Hepatic stellate cell (primary cell): Measurements from ENCODE around the gene TBC1D12.
"Not testable (repeated sequence)": the region's sequence is repeated elsewhere in the genome, so short reads cannot be mapped to it uniquely, and the experiment has no call there.

Source experiments
- DNase-seq: peaks from one replicate; pipeline ENCODE4 v3.0.0; 2011; ENCODE audit warnings: low spot score

TBC1D12 gene

DNA sequence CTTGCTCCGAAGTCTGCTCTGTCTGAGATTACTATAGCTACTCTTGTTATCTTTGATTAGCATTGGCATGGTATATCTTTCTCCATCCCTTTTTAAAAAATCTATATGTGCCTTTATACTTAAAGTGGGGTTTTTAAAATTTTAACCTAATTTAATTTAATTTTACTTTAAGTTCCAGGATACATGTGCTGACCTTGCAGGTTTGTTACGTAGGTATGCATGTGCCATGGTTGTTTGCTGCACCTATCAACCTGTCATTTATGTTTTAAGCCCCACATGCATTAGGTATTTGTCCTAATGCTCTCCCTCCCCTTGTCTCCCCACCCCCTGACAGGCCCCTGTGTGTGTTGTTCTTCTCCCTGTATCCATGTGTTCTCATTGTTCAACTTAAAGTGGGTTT is 54.6 kb downstream of the TBC1D12 start:
- DNase-seq: no peak

DNA sequence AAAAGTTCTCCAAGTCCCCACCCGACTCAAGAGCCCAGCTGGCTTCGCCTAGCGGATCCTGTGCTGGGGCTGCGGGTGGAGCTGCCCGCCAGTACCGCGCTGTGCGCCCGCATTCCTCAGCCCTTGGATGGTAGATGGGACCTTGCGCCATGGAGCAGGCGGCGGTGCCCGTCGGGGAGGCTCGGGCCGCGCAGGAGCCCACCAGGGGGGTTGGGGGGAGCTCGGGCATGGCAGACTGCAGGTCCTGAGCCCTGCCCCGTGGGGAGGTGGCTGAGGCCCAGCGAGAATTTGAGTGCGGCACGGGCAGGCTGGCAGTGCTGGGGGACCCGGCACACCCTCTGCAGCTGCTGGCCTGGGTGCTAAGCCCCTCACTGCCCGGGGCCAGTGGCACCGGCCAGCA is 57.0 kb downstream of the TBC1D12 start:
- DNase-seq: no peak

DNA sequence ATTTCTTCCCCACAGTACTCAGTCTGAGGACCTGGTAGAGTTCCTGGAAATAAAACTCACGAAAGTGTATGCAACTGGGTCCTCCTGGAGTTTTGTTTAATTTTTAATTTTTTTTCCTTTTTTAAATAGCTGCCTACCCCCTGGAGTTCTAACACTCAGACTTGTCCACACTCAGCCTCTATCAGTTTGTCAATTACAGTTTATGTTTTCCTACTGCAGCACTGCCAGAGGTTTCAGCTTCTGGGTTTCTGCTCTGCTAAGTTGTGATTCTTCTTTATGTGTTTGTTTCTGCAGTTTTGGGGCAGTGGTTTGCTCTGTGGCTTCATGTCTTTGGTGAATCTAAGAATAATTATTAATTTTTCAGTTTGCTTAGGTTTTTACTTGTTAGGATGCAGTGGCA is 59.2 kb downstream of the TBC1D12 start:
- DNase-seq: no peak

DNA sequence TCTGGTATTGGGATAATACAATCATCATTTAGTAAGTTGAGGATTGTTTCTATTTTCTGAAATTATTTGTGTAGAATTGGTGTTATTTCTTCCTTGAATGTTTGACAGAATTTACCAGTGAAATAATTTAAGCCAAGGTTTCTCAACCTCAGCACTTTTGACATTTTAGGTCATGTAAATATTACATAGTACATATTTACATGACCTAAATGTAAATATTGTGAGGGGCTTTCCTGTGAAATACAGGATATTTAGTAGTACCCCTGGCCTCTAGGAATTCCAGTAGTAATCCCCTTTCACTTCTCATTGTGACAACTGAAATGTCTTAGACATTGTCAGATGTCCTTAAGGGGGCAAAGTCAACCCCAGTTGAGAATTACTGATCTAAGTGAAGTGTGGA is 59.8 kb downstream of the TBC1D12 start:
- DNase-seq: no peak

DNA sequence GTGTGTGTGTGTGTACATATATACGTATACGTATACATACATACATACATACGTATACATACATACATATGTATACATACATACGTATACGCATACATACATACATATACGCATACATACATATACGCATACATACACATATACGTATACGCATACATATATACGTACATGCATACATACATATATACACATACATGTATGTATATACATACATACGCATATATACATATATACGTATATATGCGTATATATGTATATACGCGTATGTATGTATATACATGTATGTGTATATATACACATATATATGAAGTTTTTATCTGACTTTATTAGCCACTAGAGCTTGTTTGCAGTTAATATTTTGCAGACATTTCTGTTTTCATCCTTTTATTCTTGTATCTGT is 63.3 kb downstream of the TBC1D12 start:
- no peak for DNase-seq

DNA sequence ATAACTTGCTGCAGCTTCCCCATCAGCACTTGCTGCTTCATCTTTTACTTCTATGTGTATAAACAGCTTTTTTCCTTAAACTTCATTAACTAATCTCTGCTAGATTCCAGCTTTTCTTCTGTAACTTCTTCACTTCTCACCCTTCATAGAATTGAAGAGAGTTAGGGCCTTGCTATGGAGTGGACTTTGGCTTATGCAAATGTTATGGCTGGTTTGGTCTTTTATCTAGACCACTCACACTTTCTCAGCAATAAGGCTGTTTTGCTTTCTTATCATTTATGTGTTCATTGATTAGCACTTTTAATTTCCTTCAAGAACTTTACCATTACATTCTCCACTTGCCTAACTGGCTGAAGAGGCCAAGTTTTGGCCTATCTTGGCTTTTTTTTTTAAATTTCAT is 79.1 kb downstream of the TBC1D12 start:
- no peak for DNase-seq

DNA sequence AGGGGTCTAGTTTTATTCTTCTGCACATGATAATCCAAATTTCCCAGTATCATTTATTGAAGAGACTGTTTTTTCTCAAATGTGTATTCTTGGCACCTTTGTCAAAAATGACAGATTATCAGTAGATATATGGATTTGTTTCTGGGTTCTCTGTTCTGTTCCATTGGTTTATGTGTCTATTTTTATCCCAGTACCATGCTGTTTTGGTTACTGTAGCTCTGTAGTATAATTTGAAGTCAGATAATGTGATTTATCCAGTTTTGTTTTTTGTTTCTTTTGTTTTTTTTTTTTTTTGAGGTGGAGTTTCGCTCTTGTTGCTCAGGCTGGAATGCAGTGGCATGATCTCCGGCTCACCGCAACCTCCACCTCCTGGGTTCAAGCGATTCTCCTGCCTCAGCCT is 81.6 kb downstream of the TBC1D12 start:
- no peak for DNase-seq

DNA sequence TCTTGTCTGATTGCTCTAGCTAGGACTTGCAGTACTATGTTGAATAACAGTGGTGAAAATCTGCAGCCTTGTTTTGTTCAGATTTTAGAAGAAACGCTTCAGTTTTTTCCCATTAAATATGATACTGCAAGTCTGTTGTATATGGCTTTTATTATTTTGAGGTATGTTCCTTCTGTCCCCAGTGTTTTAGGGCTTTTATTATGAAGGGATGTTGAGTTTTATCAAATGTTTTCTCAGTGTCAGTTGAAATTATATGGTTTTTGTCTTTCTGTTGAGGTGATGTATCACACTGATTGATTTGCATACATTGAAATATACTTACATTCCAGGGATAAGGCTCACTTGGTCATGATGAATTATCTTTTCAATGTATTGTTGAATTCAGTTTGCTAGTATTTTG is 82.8 kb downstream of the TBC1D12 start:
- DNase-seq: no peak

DNA sequence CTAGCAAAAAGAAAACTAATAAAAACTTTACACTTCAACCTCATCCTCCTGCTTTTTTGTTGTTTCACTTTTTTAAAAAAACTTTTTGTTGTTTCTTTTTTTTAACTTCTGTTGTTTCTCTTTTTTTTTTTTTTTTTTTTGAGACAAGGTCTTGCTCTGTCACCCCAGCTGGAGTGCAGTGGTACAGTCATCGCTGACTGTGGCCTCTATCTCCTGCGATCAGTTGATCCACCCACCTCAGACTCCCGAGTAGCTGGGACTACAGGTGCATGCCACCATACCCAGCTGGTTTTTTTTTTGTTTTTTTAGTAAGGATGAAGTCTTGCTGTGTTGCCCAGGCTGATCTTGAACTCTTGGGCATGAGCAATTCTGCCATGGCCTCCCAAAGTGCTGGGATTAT is 85.2 kb downstream of the TBC1D12 start:
- no peak for DNase-seq

DNA sequence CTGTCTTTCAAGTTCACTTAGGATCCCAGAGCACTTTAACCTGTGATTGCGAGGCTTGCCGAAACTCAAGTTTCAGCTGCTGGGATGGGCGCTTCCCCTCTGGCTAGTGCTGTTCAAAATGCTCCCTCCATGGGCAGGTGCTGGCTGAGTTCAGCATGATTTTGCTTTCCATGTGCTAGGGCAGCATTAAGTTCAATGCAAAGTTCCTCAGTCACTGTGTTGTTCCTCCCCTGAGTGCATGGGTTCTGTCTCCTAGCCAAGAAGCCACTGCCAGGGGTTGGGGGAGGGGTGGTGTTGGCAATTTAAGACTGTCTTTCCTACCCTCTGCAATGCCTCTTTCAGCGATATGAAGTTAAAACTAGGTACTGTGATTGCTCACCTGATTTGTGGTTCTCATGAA is 86.8 kb downstream of the TBC1D12 start:
- DNase-seq: no peak

DNA sequence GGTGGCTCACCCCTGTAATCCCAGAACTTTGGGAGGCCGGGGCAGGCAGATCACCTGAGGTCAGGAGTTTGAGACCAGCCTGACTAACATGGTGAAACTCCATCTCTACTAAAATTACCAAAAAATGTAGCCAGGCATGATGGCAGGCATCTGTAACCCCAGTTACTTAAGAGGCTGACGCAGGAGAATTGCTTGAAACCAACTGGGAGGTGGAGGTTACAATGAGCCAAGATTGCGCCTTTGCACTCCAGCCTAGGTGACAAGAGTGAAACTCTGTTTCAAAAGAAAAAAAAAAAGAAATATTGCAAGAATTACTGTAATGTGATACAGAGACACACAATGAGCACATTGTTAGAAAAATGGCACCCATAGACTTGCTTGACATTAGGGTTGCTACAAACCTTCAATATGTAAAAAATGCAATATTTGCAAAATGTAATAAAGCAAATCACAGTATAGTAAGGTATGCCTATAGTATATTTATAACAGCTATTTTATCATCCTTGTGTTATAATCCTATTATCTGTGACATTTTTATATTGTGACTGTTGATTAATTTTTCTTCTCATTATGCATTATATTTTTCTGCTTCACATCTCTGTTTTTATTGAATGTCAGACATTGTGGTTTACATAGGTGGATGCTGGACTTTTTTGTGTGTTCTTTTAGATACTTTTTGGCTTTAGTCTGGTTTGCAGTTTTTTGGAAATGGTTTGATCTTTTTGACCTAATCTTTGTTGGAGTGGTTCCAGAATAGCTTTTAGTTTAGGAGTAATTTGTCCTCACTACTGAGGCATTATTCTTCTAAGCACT is 87.8 kb downstream of the TBC1D12 start:
- no peak for DNase-seq

DNA sequence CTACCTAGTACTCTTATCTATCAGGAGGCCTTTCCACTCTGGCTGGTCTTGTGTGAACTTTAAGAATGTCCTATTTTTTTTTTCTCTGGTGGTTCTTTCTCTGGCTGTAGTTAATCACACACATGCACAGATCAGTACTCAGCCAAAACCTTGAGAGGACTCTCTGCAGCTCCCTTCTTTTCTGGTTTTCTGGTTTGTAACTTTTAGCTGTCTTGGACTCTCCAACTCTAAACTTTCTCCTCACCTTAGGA is 88.4 kb downstream of the TBC1D12 start:
- DNase-seq: no peak

DNA sequence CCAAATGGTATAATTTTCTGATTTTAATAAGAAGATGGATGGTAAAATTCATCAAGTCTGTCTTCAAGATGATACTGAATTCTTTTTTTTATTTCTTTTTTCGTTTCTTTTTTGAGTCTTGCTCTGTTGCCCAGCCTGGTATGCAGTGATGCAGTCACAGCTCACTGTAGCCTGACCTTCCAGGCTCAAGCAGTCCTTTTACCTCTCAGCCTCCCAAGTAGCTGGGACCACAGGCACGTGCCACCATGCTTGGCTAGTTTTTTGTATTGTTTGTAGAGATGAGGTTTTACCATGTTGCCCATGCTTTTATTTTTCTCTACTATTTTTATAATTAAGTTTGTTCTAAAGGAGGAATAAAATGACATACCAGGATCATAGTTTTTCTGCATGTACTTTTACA is 91.1 kb downstream of the TBC1D12 start:
- no peak for DNase-seq

DNA sequence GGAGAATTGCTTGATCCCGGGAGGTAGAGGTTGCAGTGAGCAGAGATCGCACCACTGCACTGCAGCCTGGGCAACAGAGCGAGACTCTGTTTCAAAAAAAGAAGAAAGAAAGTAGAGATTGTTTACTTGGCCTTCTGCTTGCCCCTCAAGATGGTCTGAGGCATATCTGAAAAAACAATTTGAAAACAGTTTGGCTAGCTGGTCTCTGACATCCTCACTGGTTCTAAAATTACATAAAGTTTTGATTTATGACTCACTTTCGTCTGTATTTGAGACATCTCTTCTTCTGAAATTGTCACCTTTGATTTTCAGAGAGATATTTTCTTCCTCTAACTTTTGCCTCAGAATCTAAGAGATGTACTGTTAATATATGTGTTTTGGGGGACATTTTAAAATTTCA is 93.7 kb downstream of the TBC1D12 start:
- peak; percentile 19 for DNase-seq

DNA sequence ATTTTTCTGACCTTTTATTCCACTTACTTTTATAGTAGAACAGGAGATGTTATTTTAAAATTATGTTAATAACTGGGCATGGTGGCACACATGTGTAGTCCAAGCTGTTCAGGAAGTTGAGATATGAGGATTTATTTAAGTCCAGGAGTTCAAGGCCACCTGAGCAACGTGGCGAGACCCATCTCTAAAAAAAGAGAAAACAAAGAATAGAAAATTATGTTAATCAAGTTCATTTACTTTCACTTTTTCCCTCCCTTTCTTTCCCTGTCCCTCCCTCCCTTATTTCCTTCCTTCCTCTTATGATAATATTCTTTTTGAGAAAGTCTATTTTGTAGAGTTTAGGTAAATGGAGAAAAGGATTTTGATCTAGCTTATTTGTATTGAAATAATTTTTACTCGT is 94.3 kb downstream of the TBC1D12 start:
- DNase-seq: no peak

DNA sequence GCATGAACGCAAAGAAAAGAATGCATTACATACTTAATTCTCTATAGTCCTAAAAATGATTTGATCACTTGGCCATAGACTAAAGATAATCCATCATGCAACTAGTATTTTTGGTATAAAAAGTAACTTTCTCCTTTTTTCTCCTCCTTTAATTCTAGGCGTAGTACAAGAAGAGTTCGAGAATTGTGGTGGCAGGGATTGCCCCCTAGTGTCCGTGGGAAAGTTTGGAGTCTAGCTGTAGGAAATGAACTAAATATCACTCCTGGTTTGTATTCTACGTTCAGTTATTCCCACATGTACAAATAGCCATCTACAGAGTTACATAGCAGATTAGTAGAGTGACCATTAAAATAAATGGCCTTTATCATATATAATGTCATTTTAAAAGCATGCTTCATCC is 97.7 kb downstream of the TBC1D12 start:
- peak; percentile 6 for DNase-seq

DNA sequence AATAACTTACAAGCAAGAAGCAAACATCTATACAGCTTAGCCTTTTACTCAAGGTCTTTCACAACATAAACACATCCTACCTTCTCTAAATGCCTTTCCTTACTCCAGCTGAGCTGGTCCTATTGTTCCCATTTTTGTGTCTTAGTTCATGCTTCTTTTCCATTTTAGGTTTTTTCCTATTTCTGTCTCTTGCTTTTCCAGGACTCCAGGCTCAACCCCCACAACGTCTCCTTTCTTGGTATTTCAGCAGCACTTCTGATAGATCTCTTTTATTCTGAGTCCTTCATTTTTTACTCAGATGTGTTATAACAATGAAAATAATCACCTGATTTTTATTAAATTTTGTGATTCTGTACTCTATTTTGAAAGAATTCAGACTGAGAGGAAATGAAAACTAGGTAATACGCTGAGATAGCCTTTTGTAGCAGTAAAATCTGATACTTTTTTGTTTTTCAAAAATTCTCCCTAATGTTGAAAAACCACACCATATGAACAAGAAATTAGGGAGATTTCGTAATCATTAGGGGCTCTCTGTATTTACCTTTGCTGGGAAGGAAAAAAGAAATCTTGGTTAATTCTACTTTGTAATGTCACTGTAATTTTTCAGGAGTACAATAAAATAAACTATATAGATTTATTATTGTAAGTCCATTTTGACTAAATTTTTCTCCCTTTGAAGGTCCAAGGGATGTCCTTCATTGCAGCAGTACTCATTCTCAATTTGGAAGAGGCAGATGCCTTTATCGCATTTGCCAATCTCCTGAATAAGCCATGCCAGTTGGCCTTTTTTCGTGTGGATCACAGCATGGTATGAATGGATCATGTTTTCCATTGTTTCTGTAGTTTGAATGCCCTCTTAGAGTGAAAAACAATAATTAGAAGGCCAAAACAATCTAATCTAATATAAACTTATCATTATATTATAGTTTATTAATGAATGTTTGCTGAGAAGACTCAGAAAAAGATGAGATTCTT is 119.2 kb downstream of the TBC1D12 start:
- DNase-seq: no peak

DNA sequence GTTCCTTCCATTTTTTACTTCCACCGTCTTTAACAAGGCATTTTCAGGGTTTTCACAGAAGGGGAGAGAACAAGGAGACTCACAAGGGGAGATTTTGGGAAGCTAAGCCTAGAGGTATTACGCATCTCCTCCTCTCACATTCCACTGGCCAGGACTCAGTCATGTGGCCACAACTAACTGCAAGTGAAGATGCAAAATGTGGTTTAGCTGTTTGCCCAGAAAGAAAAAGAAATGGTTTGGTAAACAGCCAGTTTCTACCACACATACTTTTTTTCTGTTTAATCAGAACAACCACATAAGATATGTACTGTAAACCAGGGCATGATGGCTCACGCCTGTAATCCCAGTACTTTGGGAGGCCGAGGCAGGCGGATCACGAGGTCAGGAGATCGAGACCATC is 121.8 kb downstream of the TBC1D12 start:
- no peak for DNase-seq

DNA sequence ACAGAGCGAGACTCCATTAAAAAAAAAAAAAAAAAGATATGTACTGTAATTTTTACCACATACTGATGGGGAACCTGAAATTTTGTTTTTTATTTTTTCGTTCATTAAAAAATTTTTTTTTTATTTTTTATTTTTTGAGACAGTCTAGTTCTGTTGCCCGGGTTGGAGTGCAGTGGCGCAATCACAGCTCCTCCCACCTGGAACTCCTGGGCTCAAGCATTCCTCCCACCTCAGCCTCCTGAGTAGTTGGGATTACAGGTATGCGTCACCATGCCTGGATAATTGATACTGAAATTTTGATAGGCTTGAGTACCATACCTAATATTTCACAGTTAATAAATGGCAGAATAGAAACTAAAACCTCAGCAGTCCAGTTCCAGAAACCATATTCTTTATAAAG is 122.4 kb downstream of the TBC1D12 start:
- no peak for DNase-seq

DNA sequence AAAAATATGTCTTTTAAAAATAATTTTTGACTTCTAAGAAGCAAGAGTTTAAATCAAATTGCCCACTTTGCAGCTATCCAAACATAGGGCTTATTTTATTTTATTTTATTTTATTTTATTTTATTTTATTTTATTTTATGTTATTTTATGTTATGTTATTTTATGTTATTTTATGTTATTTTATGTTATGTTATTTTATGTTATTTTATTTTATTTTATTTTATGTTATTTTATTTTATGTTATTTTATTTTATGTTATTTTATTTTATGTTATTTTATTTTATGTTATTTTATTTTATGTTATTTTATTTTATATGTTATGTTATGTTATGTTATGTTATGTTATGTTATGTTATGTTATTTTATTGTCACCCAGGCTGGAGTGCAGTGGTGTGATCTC is 129.2 kb downstream of the TBC1D12 start:
- not testable (repeated sequence) for DNase-seq

DNA sequence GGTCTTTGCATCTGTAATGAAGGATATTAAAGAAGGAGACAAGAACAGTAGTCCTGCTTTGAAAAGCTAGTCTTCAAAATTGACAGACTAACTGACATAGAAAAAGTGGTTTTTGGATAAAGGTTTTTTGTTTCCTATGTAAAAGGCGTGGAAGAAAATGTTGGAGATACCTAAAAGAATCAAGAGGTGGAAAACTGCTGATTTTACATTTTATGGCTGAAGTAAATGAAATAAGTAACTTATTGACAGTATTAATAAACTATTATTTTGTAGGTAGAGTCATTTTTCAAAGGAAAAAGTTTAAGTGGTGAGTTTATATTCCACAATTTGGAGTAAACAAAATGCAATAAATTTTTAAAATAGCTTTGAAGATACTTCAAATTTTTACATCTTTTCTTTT is 130.7 kb downstream of the TBC1D12 start:
- no peak for DNase-seq

DNA sequence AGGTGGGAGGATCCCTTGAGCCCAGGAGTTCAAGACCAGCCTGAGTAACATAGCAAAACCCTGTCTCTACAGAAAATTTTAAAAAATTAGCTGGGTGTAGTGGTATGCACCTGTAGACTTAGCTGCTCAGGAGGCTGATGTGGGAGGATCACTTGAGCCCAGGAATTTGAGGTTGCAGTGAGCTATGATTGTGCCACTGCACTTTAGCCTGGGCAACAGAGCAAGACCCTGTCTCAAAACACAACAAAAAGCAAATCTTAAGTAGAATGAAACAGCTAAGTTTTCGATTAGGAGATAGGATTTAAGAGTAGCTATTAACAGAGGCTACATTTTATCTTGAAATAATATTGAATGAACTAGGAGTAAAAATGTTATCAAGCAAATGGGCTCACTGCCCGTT is 139.9 kb downstream of the TBC1D12 start:
- DNase-seq: not testable (repeated sequence)

DNA sequence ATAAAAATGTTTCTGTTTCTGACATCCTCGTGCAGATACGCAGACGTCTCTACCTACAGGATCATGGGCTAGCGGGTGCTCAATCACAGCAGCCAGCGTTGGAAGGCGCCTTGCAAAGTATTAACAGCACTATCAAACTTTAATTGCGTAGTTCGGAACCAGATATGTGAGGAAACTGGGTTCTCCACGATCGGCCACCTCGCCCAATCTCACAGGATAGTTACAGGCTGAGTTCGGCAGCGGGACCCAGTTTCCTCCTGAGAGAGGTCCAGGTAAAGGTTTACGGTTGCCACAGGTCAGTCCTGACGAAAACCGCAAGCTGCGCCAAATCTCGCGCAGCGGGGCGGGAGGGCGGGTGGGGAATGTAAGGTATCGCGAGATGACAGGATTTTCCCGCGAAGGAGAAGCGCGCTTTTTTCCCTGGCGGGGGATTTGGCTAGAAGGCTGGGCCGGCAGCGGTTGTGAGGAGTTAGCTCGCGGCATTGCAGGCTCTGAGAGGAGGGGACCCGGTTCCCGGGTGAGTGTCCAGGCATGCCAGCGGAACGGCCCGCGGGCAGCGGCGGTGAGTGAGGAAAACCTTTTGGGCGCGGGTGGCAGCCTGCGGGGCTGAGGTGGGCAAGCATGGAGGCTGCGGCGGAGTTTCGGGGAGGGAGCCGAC is 143.2 kb downstream of the TBC1D12 start, which contains the start of gene HELLS:
TSS of gene HELLS (plus strand) at position 398 of the 658 bp plus-strand sequence. CDS start at position 532, 134 bp downstream.
- peak; percentile 87 for DNase-seq
